Measurements from ENCODE around the gene COL1A2.

- TF ChIP-seq SP1 (IDR thresholded peaks at IDR 0.05; ENCODE audit: low read depth), result no peak
- no peak for TF ChIP-seq POLR2AphosphoS5 (IDR thresholded peaks at IDR 0.05; ENCODE audit: low read depth, low read length)
Observed at GRCh38 chr7:94434042-94434441, 39.3 kb downstream of the COL1A2 start.

Measured in HCT116 (cell line).